Measurements from ENCODE around the gene TARBP2. TPM values are rescaled to one million over a fixed set of nuclear protein-coding genes. Genes with fewer than 3 reads are reported as not detected.

TARBP2 gene
- total RNA-seq, 1 experiment from 2014 or later: 26.4 TPM

- CTCF ChIA-PET: interaction anchor here (0.5 to 1.5 kb wide), 8 partner anchors 8 to 376 kb away, joined by 3 to 8 read pairs (median 3); partner anchors contain the start of gene AAAS
- no peak for DNase-seq (ENCODE audit: unreplicated experiment)
- Mint-ChIP-seq H3K4me3 (ENCODE audit: unreplicated experiment) (peak overlapping the region; percentile 92), H3K27ac (ENCODE audit: low read depth, unreplicated experiment) (peak overlapping the region; percentile 100), H3K27me3 (ENCODE audit: insufficient read depth, unreplicated experiment) (no peaks in the 10 kb centered on the region), H3K9me3 (ENCODE audit: unreplicated experiment) (no peaks in the 10 kb centered on the region), H3K4me1 (ENCODE audit: insufficient read depth, unreplicated experiment) (peaks cover 30% of the 10 kb centered on the region), H3K36me3 (ENCODE audit: insufficient read depth, unreplicated experiment) (peaks cover 77% of the 10 kb centered on the region)
- BruUV-seq (replicated peaks): no TSS peak
- no peak for TF ChIP-seq CTCF (IDR thresholded peaks at IDR 0.05; ENCODE audit: unreplicated experiment)
- intact Hi-C loops (cut with micrococcal nuclease): loop anchor here (2.0 kb wide), 1 partner anchor 47 kb away; the partner anchor contains the start of gene TARBP2
- POLR2A ChIA-PET: interaction anchor here (0.6 to 4.0 kb wide), 20 partner anchors 9 to 133 kb away, joined by 3 to 22 read pairs (median 6); partner anchors contain the start of genes AAAS, PRR13, SP1 and TARBP2
These were observed 47.0 kb upstream of the TARBP2 start for GRCh38 chr12:53453953-53454640.

DNA sequence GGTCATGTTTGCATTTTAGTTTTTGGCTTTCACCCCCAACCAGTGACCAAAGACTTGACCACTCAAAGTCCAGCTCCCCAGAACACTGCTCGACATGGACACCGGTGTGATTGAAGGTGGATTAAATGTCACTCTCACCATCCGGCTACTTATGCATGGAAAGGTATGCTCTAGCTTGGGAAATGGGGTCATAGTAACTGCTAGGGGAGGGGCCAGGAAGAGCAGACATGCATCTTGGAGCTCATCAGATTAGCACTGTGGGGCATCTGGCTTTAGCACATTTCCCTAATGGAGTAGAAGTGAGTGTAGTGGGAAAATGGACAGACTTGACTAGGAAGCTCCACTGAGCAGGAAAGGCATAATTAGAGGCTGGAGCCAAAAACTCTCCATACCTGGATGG, 46.4 kb upstream of the TARBP2 start:
- Mint-ChIP-seq H3K27me3 (ENCODE audit: insufficient read depth, unreplicated experiment) (no peaks in the 10 kb centered on the region), H3K27ac (ENCODE audit: low read depth, unreplicated experiment) (peak overlapping the region; percentile 12), H3K4me1 (ENCODE audit: insufficient read depth, unreplicated experiment) (peaks cover 30% of the 10 kb centered on the region), H3K4me3 (ENCODE audit: unreplicated experiment) (peak overlapping the region; percentile 92), H3K36me3 (ENCODE audit: insufficient read depth, unreplicated experiment) (peaks cover 83% of the 10 kb centered on the region), H3K9me3 (ENCODE audit: unreplicated experiment) (no peaks in the 10 kb centered on the region)
- BruUV-seq (replicated peaks): no TSS peak
- no peak for TF ChIP-seq CTCF (IDR thresholded peaks at IDR 0.05; ENCODE audit: unreplicated experiment)
- intact Hi-C loops (cut with micrococcal nuclease): no loop called here
- CTCF ChIA-PET: interaction anchor here (0.6 to 1.5 kb wide), 4 partner anchors 22 to 134 kb away, joined by 3 to 8 read pairs (median 4); partner anchors contain the start of gene AAAS
- POLR2A ChIA-PET: interaction anchor here (0.6 to 4.0 kb wide), 10 partner anchors 8 to 102 kb away, joined by 3 to 22 read pairs (median 6); partner anchors contain the start of genes PRR13, SP1 and TARBP2
- DNase-seq (ENCODE audit: unreplicated experiment): no peak

GRCh38 chr12:53456654-53457366, 44.3 kb upstream of the TARBP2 start:
- no peaks in the 10 kb centered on the region for H3K9me3 Mint-ChIP-seq (ENCODE audit: unreplicated experiment)
- DNase-seq (ENCODE audit: unreplicated experiment): no peak
- peaks cover 96% of the 10 kb centered on the region for H3K36me3 Mint-ChIP-seq (ENCODE audit: insufficient read depth, unreplicated experiment)
- ChIA-PET CTCF (no interaction called here), POLR2A (no interaction called here)
- TF ChIP-seq CTCF (IDR thresholded peaks at IDR 0.05; ENCODE audit: unreplicated experiment): no peak
- no peaks in the 10 kb centered on the region for H3K27me3 Mint-ChIP-seq (ENCODE audit: insufficient read depth, unreplicated experiment)
- intact Hi-C loops (cut with micrococcal nuclease): no loop called here
- BruUV-seq (replicated peaks): no TSS peak
- H3K4me1 Mint-ChIP-seq (ENCODE audit: insufficient read depth, unreplicated experiment): peaks cover 36% of the 10 kb centered on the region
- no peak overlapping the region for H3K4me3 Mint-ChIP-seq (ENCODE audit: unreplicated experiment)
- no peak overlapping the region for H3K27ac Mint-ChIP-seq (ENCODE audit: low read depth, unreplicated experiment)

DNA sequence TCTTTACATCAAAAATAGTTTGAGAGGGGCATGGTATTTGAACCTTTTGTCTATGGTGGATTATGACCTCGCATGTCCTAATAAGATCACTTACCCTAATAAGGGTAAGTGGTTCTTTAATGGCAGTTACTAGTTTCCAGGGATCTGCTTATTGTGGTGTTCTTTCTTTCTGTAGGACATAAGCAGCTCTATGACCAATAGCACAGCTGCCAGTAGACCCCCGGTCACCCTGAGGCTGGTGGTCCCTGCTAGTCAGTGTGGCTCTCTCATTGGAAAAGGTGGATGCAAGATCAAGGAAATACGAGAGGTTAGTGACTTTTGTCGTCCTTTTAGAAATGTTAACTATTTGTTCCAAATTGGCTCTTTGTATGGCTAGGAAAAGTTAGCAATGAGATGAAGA, 42.0 kb upstream of the TARBP2 start:
- H3K9me3 Mint-ChIP-seq (ENCODE audit: unreplicated experiment): no peaks in the 10 kb centered on the region
- H3K4me3 Mint-ChIP-seq (ENCODE audit: unreplicated experiment): no peak overlapping the region
- CTCF ChIA-PET: interaction anchor here (0.9 to 1.1 kb wide), 2 partner anchors 14 to 107 kb away, joined by 3 to 4 read pairs; no protein-coding TSS in a partner anchor
- peaks cover 31% of the 10 kb centered on the region for H3K4me1 Mint-ChIP-seq (ENCODE audit: insufficient read depth, unreplicated experiment)
- POLR2A ChIA-PET: interaction anchor here (0.9 to 1.1 kb wide), 4 partner anchors 9 to 19 kb away, joined by 3 to 4 read pairs (median 3); partner anchors contain the start of gene PRR13
- BruUV-seq (replicated peaks): no TSS peak
- TF ChIP-seq CTCF (IDR thresholded peaks at IDR 0.05; ENCODE audit: unreplicated experiment): no peak
- no peak overlapping the region for H3K27ac Mint-ChIP-seq (ENCODE audit: low read depth, unreplicated experiment)
- intact Hi-C loops (cut with micrococcal nuclease): no loop called here
- H3K27me3 Mint-ChIP-seq (ENCODE audit: insufficient read depth, unreplicated experiment): no peaks in the 10 kb centered on the region
- peaks cover 100% of the 10 kb centered on the region for H3K36me3 Mint-ChIP-seq (ENCODE audit: insufficient read depth, unreplicated experiment)
- no peak for DNase-seq (ENCODE audit: unreplicated experiment)

Measured in MCF 10A (cell line).